Esophagus muscularis mucosa (tissue), 3 donors: Measurements from ENCODE around the gene CKB.

Source experiments
- EP300 ChIP-seq: sonication (generic); formaldehyde crosslinking; IDR thresholded peaks from one replicate; pipeline ENCODE4 v1.6.1; 2017; ENCODE audit warnings: antibody characterized with exemption
- TF ChIP-seq, protein P1 (sequence below), 3 experiments: fragments of 200-600 bp in 2 of 3; fragments of 450-650 bp in 1 of 3; sonication (generic) in 2 of 3; IDR thresholded peaks; one replicate each; pipeline ENCODE4 v1.5.1; 2017 to 2019; ENCODE audit warnings: antibody characterized with exemption in 3 of 3, mild to moderate bottlenecking in 2 of 3, moderate library complexity in 1 of 3

DNA sequence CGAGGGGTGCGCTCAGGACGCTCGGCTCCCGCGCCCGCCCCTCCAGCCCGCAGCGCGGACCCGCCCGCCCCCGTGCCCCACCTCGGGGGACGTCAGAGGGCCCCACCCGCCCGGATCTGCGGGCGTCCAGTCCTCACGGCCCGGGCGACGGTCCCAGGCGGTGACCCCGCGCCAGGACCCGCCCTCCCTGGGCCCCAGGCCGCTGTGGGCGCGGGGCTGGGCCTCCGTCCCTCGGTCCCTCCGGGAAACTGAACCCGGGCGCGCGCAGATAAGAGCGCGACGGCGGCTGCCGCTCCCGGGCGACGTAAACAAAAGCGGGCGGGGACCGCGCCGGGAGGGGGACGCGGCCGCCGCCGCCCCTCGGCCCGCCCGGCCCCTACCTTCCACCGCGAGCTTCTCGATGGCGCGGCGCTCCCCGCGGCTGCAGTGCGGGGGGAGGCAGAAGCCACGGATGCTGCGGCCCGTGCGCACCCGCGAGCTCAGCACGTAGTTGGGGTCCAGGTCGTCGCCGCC lies 1.1 kb downstream of the CKB start:
- TF ChIP-seq, protein P1, sequence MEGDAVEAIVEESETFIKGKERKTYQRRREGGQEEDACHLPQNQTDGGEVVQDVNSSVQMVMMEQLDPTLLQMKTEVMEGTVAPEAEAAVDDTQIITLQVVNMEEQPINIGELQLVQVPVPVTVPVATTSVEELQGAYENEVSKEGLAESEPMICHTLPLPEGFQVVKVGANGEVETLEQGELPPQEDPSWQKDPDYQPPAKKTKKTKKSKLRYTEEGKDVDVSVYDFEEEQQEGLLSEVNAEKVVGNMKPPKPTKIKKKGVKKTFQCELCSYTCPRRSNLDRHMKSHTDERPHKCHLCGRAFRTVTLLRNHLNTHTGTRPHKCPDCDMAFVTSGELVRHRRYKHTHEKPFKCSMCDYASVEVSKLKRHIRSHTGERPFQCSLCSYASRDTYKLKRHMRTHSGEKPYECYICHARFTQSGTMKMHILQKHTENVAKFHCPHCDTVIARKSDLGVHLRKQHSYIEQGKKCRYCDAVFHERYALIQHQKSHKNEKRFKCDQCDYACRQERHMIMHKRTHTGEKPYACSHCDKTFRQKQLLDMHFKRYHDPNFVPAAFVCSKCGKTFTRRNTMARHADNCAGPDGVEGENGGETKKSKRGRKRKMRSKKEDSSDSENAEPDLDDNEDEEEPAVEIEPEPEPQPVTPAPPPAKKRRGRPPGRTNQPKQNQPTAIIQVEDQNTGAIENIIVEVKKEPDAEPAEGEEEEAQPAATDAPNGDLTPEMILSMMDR (IDR thresholded peaks at IDR 0.05): no peak
- TF ChIP-seq EP300: no peak
